ENCODE measurements around the gene ADCK2.

DNA sequence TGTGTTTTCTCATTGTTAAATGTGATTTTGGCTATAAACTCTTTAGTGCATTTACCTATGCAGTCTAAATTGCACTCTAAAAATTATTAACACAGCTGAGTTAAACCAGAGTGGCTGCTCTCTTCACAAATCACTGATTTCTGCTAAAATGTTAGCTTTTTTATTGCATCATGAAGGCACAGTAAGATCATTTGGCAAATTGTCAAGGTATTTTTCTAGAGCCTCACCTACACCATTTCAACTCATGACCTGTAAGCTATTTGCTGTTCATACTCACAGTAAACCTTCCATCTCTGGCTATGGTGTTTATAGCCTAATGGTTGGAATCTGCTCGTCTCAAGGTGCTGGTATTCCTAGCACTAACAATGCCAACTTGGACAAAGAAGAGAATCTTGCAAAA is 49.5 kb downstream of the ADCK2 start:
- TF ChIP-seq, protein P1, sequence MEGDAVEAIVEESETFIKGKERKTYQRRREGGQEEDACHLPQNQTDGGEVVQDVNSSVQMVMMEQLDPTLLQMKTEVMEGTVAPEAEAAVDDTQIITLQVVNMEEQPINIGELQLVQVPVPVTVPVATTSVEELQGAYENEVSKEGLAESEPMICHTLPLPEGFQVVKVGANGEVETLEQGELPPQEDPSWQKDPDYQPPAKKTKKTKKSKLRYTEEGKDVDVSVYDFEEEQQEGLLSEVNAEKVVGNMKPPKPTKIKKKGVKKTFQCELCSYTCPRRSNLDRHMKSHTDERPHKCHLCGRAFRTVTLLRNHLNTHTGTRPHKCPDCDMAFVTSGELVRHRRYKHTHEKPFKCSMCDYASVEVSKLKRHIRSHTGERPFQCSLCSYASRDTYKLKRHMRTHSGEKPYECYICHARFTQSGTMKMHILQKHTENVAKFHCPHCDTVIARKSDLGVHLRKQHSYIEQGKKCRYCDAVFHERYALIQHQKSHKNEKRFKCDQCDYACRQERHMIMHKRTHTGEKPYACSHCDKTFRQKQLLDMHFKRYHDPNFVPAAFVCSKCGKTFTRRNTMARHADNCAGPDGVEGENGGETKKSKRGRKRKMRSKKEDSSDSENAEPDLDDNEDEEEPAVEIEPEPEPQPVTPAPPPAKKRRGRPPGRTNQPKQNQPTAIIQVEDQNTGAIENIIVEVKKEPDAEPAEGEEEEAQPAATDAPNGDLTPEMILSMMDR (conservative IDR thresholded peaks at IDR 0.05) = no peak
- TF ChIP-seq ZFX (IDR thresholded peaks at IDR 0.05) = no peak

Measured in C4-2B (cell line).